Measurements from ENCODE around the gene FRRS1L.

Gene FRRS1L

GRCh38 chr9:109172935-109173334, 5.9 kb upstream of the FRRS1L start:
- no peak for DNase-seq

- no peak for DNase-seq
Observed at GRCh38 chr9:109171926-109172325, 4.9 kb upstream of the FRRS1L start.

- DNase-seq = no peak
Observed at GRCh38 chr9:109168170-109168569, 1.1 kb upstream of the FRRS1L start.

- no peak for DNase-seq
Observed at GRCh38 chr9:109167716-109168115, 667 bp upstream of the FRRS1L start.

GRCh38 chr9:109166171-109166770, 778 bp downstream of the FRRS1L start:
- no peak for DNase-seq

GRCh38 chr9:109164042-109164441, 3.0 kb downstream of the FRRS1L start:
- DNase-seq = no peak

GRCh38 chr9:109163194-109163593, 3.9 kb downstream of the FRRS1L start:
- no peak for DNase-seq

GRCh38 chr9:109162677-109163076, 4.4 kb downstream of the FRRS1L start:
- DNase-seq = no peak

GRCh38 chr9:109161471-109161870, 5.6 kb downstream of the FRRS1L start:
- no peak for DNase-seq

- DNase-seq = no peak
Observed at GRCh38 chr9:109159583-109159982, 7.5 kb downstream of the FRRS1L start.

- DNase-seq = no peak
Observed at GRCh38 chr9:109158651-109159050, 8.4 kb downstream of the FRRS1L start.

- DNase-seq = no peak
Observed at GRCh38 chr9:109156708-109157107, 10.3 kb downstream of the FRRS1L start.

- DNase-seq = no peak
Observed at GRCh38 chr9:109150925-109151545, 16.0 kb downstream of the FRRS1L start.

GRCh38 chr9:109149722-109150121, 17.3 kb downstream of the FRRS1L start:
- no peak for DNase-seq

- DNase-seq = no peak
Observed at GRCh38 chr9:109149089-109149488, 18.0 kb downstream of the FRRS1L start.

- no peak for DNase-seq
Observed at GRCh38 chr9:109145051-109145450, 22.0 kb downstream of the FRRS1L start.

- DNase-seq = peak; percentile 4
Observed at GRCh38 chr9:109143881-109144562, 23.0 kb downstream of the FRRS1L start.

- no peak for DNase-seq
Observed at GRCh38 chr9:109141375-109141774, 25.7 kb downstream of the FRRS1L start.

- no peak for DNase-seq
Observed at GRCh38 chr9:109139851-109140250, 27.2 kb downstream of the FRRS1L start.

- no peak for DNase-seq
Observed at GRCh38 chr9:109138421-109138820, 28.6 kb downstream of the FRRS1L start.

- no peak for DNase-seq
Observed at GRCh38 chr9:109134167-109134578, 32.9 kb downstream of the FRRS1L start.

- no peak for DNase-seq
Observed at GRCh38 chr9:109133533-109133932, 33.5 kb downstream of the FRRS1L start.

GRCh38 chr9:109132567-109133021, 34.5 kb downstream of the FRRS1L start:
- DNase-seq = no peak

- no peak for DNase-seq
Observed at GRCh38 chr9:109129470-109130197, 37.4 kb downstream of the FRRS1L start.
